Endometrium (tissue), 2 donors: ENCODE measurements around the gene PIGN.
A peak's percentile ranks its signal among the peaks of the same experiment; 100 is the strongest.
"Not testable (repeated sequence)": the region's sequence is repeated elsewhere in the genome, so short reads cannot be mapped to it uniquely, and the experiment has no call there.

Source experiments
- FAIRE-seq: peaks from 2 replicates; lab custom pipeline; 2012; peaks lifted over from hg19 to GRCh38; lab: Jason Lieb, UNC
- donor health status: control.
- donor health status: control.

PIGN gene

DNA sequence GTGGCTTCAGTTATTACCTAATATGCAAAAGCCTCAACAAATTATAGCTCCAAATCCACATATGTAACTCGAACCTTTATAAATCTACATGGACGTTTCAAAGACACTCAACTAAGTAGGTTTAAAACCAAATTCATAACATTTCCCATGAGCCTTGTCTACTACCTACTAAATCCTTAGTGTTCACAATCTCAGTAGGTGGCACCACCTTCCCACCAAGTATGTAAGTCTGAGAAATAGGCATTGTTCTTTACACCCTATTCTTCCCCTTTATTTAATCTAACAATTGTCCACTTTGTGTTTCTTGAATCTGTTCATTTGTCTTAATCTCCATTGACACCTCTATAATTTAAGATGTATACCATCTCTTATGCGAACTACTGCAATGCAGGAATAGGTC, 4.6 kb downstream of the PIGN start:
- no peak for FAIRE-seq

DNA sequence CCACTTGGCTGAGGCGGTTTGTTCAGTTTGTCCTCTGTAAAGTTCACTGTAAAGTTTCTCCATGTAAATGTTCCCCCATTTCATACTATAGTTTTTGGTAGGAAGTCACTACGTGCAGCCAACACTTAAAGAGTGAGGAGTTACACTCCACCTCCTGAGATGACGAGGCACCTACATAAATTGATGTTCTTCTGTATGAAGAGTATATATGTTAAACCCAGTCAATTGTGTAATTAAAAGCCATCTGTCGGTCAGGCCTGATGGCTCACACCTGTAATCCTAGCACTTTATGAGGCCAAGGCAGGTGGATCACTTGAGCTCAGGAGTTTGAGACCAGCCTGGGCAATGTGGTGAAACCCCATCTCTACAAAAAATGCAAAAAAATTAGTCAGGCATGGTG, 7.6 kb downstream of the PIGN start:
- no peak for FAIRE-seq

DNA sequence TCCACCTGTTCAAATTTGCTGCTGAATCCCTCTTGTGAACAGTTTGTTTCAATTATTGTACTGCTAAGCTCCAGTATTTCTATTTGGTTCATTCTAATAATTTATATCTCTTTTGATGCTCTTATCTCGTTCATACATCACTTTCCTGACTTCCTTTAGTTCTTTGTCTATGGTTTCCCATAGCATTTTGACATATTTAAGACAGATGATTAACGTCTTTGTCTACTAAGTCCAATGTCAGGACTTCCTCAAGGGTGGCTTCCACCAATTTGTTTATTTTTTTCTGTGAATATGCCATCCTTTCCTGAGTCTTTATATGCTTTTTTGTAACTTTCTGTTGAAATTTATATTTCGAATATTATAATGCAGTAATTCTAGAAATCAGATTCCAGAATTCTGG, 9.6 kb downstream of the PIGN start:
- no peak for FAIRE-seq

DNA sequence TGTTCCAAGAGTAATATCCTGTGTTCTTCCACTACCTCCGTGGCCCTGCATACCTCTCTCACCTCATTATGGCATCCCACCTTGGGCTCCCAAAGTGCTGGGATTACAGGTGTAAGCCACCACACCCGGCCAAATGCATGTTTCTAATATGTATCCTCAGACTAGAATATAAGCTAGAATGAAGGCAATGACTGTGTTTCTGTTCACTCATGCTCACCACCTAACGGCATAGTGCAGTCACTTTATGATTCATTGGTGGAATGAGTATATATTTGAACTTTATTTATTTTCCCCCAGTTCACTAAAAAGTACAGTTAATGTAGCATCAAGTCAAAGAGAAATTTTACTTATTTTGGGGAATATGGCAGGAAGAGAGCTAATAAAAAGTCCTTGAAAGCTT, 11.3 kb downstream of the PIGN start:
- no peak for FAIRE-seq

DNA sequence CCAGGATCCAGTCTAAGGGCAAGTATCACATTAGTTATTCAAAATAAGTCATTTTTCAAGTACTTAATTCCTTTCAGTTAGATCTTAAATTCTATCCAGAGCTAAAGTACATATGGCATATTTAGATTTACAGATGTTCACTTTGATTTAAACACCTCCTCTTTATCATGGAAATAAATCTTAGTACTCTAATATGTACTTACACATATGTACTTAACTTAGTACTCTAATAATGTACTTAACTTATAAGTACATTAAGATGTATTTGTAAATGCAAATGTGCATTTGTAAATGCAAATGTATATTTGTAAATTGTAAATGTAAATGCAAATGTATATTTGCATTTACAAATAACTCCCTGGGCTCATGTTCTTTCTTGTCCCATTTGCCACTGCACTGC, 14.6 kb downstream of the PIGN start:
- FAIRE-seq = peak; percentile 12

DNA sequence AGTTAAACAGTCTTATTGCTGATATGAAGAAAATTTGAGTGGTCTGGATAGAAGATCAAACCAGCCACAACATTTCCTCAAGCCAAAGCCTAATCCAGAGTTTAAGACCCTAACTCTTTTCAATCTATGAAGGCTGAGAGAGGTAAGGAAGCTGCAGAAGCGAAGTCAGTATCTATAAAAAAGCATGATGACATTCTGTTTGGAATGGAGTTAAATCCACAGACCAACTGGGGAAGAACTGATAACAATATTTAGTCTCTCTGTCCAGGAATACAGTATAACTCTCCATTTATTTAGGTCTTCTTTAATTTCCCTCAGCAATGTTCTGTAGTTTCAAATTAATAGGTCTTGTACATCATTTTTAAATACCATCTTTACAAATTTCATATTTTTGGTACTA, 16.0 kb downstream of the PIGN start:
- no peak for FAIRE-seq

DNA sequence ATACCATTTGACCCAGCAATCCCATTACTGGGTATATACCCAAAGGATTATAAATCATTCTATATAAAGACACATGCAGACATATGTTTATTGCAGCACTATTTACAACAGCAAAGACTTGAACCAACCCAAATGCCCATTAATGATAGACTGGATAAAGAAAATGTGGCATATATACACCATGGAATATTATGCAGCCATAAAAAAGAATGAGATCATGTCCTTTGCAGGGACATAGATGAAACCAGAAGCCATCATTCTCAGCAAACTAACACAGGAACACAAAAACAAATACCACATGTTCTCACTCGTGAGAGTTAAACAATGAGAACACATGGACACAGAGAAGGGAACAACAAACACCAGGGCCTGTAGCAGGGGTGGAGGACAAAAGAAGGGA, 20.3 kb downstream of the PIGN start:
- not testable (repeated sequence) for FAIRE-seq

DNA sequence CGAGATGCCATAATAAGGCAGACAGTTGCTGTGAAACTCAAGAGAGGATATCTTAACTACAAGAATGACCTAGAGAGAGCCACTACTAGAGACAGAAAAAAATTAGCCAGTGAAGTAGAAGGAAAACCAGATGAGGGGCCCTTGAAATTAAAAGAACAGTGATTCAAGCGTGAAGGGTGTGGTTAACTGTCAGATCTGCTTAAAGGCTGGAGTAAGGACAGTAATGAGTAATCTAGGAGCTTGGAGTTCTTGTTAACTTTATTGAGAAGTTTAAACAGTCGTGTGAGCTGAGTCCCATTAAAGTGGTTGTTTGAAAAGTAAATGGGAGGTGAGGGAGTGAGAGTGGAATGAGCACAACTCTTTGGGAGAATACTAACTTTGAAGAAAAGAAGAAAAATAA, 21.3 kb downstream of the PIGN start:
- no peak for FAIRE-seq

DNA sequence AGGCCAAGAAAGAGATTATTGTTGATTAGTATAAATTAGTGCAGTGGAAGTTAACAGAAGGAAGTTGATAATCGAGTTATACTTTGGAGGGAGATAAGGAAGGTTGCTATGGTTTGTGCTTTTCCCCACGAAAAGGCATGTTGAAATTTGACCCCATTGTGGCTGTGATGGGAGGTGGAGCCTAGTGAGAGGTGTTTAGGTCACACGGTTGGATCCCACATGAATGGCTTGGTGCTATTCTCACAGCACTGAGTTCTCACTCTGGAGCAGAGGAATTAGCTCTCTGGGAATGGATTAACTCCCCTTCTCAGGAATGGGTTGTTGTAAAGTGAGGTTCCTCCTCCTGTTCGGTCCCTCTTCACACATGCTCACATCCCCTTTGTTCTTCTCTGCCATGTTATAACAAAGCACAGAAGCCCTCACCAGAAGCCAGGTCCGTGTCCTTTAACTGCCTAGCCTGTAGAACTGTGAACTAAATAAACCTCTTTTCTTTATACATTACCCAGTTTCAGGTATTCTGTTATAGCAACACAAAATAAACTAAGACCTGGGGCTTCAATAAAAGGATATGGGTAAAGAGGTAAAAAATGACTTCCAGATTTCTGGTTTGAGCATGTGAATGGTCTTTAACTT, 21.9 kb downstream of the PIGN start:
- no peak for FAIRE-seq

DNA sequence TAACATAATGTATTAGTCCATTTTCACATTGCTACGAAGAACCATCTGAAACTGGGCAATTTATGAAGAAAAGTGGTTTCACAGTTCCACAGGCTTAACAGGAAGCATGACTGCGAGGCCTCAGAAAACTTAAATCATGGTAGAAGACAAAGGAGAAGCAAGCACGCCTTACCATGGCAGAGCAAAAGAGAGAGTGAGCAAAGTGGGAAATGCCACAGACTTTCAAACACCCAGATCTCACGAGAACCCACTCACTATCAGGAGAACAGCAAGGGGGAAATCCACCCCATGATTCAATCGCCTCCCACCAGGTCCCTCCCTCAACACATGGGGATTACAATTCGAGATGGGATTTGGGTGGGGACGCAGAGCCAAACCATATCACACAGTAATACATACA, 22.5 kb downstream of the PIGN start:
- no peak for FAIRE-seq

DNA sequence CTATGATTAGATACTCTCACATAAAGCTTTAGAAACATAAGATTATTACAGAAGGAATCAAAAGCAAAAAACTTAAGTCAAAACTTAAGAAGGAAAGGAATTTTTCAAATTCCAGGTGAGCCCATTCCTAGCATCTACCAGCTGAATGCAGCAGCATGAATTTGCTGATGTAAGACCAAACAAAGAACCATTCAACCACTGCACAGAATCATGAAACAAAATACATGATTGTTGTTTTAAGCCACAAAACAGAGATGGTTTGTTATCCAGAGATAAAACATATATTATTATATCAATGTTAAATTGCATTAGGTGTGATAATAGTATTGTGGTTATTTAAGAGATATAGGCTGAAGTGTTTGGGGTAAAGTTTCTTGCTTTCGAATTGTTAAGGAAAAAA, 29.0 kb downstream of the PIGN start:
- no peak for FAIRE-seq

DNA sequence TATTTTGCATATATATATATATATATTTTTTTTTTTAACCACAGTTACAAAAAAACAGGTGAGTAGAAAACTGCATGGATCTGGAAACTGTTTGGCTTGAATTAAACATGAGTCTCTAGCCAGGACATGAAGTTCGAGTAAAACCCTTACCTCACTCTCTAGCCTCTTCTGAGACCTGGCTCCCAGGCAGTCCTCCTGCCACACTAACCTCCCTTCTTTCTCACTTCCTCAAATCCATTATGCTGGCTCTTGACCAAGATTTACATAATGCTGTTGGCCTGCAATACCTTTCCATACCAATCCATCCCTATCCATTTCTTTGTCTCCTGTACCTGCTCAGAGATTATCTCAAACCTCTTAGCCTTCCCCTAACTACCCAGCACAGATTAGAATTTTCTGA, 34.0 kb downstream of the PIGN start:
- FAIRE-seq = no peak

DNA sequence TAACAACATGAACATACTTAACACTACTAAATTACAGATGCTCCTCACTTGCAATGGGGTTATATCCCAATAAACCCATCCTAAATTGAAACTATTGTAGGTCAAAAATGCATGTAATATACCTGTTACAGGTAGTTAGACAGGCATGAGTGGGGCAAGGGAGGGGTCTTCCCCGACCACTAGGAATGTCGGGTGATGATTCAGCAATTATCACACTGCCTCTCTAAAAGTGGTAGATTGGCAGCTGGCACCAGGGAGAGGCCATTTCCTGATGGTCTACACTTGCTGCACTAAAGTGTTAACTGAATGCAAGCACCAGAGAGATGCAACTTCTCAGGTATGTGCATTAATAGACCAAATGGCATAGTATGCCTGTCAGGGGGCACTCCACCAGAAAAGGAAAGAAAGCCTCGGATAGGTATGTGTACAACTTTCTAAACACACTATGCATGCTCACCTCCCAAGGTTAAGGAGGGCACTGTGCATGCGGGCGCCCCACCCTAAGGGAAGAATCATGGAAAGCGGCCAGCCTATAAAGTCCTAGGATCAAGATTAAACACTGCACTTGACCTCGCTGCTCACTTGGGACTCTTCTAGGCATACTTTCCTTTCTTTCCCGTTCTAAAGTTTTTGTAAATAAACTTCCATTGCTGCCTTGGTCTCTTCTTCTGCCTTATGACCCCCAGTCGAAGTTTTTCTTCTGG, 35.6 kb downstream of the PIGN start:
- FAIRE-seq = no peak

DNA sequence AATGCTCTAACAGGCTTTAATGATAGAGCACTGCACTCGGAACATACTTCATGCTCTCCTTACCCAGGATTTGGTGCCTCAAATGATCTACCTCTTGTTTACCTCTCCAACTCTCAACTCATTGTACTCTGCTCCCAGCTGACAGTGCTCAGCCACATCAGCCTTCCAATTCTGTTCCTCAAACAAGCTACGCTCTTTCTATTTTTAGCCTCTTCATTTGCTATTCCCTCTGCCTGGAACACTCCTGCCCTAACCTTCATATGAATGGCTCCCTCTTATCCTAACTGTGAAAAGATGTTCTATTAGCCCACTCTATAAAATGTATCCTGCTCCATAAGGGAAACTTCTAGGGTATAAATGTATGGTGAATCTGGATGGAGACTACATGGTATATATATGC, 42.5 kb downstream of the PIGN start:
- no peak for FAIRE-seq

DNA sequence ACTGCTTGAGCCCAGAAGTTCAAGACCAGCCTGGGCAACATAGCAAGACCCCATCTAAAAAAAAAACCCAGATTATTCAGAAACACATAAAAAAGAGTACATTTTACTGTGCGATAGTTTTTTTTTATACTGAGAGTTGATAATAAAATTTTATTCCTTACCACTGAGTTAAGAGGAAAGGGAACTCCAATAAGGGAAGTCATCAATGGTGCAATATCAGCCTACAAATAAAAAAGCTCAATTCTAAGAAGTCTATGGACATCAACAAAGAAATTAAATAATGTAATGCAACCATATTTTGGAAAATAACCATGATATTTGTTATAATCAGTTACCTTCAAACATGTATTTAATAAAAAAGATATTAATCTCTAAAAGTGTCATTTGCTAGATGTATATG, 46.6 kb downstream of the PIGN start:
- no peak for FAIRE-seq

DNA sequence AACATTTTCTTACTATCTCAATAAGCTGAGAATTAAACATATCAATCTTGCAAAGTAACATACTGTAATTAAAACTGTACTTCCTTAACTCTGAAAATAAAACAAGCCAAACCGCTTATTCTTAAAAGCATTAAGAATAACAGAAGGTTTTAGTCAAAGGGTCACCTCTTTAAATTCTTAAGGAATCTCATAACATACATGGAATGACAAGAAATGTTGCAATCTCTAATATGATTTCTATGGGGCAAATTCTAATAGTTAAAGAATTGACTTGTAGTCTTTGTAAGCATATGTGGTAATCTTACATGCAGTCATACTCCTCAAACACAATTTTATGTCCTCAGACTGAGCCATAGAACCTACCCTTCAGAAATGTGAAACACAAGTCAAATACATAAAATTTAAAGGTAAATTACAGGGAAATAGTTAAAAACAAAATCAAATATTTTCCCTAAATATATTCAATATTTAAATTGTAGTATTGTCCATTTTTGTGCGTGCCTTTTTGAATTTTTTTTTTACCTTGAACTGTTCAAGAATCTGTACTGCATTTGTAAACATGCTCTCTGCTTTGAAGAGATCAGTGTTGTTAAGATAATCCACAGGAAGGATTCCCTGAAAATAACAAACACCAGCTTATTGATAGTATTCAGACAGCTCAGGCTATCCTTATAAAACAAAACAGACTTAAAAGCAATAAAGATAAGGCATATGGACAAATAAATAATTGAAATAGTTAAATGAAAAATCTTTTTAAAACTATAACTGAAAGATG, 48.2 kb downstream of the PIGN start:
- no peak for FAIRE-seq

DNA sequence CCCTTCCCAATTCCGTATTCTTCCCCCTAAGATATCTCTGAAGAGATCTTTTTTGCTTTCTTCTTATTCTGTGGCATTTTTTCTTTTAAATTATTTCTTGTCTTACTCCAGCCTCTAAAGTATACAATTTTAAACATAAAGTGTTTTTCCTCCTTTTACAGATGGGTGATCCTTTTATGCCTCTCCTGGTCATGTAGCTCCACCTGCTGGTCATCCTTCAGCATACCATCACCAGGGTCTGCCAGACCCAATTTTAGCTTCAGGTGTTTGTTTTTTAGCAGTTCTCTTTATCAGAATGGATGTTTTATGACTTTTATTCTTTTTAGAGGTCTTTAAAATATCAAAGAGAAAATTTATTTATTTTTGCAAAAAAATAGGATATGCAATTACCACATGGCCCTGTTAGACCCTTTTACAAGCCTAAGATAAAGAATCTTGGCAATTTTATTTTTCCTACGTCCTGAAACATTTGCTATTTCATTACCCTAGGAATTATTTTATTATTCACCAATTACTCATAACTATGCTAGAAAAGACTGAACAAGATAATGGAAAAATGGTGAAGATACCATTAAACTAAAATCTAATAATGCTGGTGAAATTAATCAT, 55.5 kb downstream of the PIGN start:
- FAIRE-seq = peak; percentile 90

DNA sequence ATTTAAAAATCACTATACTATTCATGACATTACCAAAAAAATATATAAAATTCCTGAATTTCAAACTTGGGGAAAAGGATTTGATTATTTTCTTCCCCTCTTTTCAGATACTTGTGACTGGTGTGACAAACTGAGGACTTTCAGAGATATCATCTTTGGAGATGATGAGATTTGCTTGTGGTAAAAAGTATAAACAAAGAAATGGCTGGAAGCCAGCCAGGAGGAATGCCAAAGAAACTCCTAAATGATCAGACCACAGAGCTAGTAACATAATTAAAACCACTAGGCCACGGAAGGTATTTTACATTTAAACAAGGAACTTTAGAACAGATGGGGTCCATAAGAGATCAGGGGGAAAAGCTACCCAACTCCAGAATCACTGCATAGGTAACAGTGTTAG, 58.7 kb downstream of the PIGN start:
- FAIRE-seq = no peak

DNA sequence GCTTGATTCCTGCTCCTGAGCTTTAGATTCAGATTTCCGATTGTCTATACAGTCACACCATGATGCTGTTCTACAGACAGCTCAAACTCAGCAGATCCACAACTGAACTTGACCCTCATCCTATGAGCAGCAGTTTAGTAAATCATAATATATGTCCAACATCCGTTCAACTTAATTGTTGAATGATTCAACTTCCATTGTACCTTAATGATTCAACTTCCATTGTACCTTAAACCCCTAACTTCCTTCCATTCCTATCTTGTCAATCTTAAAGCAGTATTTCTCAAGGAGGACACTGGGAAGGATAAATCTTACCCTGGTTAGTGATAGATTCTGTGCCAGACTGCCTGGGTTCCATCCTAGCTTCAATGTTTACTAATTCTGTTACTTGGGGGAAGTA, 60.1 kb downstream of the PIGN start:
- no peak for FAIRE-seq

DNA sequence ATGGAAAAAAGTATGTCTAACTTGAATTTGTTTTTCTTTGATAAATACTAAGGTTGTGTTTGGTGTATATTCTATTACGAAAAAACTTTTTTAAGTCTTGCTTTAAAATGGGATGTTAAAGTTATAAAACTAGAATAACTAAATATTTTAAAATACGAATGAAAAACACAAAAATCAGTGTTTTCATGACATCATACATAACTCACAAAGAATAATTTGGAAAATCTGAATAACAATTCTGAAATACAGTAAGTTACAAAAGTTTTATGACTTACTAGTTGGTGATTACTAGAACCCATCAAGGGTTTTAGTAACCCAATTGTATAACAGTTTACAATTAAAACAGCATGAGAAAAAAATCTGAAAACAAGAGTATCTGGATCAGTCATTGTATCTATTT, 61.2 kb downstream of the PIGN start:
- FAIRE-seq = peak; percentile 31

DNA sequence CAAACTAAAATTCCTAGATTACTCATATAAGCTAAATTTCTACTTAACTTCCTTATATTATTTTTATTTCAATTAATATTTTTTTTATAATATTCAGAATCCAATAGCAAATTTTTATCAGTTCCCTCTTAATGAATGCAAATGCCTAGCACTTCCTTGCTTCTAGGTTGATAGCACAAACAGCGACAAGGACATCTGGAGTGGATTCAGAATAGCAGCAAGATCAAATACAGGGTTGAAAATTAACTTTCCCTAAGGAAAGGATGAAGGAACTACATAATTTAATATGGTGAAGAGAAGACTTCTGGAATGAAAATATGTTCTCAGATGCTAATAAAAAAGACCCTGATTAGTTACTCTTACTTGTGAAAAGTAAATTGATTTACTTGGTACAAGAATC, 64.5 kb downstream of the PIGN start:
- no peak for FAIRE-seq

DNA sequence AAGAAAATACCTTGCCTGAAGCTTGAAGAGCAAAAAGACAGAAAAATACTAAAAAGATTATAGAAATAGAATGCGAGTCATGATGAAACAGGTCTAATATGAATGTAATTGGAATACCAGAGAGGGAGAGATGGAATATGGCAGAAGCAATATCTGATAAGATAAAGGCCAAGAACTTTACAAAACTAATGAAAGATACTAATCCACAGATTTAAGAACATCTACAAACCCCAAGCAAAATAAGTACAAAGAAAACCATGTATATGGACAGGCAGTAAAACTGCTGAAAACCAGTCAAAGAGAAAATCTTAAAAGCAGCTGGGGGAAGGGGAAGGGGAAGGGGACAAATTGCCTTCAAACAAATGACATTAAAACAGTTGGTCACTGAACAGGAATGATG, 67.0 kb downstream of the PIGN start:
- no peak for FAIRE-seq

DNA sequence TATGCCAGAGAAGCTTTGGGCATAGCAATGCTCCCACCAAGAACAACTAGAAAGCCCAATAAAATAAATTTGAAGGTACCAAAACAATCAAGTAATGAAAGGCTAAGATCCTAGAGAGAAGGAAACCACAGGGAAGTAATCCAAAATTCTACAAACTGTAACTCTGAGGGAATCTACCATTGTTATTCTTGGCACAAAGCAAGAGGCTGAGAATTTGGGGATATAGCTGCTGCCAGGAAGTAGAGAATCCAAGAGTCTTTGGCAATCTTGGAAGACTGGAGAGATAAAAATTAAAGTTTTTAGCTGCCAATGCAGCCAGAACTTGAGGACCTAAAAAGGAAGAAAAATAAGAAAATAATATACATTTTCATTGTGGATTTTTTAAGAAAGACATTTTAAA, 68.5 kb downstream of the PIGN start:
- no peak for FAIRE-seq
